Inferior parietal cortex (tissue), 1 donor: ENCODE results near the gene ST3GAL5.
A peak's percentile ranks its signal among the peaks of the same experiment; 100 is the strongest.
"Not testable (repeated sequence)": the region's sequence is repeated elsewhere in the genome, so short reads cannot be mapped to it uniquely, and the experiment has no call there.

Source experiments
- DNase-seq: peaks from one replicate; pipeline ENCODE4 v3.0.0-alpha.2; 2016; ENCODE audit errors: extremely low spot score

ST3GAL5 gene

DNA sequence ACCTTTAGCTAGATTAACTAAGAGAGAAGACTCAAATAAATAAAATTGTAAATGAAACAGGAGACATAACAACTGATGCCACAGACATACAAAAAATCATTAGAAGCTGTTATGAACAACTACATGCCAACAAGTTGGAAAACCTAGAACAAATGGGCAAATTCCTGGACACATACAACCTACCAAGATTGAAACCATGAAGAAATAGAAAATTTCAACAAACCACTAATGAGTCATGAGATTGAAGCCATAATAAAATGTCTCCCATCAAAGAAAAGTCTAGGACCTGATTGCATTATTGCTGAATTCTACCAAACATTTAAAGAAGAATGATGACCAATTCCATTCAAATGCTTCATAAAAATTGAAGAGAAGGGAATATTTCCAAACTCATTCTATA, 54.3 kb downstream of the ST3GAL5 start:
- no peak for DNase-seq

DNA sequence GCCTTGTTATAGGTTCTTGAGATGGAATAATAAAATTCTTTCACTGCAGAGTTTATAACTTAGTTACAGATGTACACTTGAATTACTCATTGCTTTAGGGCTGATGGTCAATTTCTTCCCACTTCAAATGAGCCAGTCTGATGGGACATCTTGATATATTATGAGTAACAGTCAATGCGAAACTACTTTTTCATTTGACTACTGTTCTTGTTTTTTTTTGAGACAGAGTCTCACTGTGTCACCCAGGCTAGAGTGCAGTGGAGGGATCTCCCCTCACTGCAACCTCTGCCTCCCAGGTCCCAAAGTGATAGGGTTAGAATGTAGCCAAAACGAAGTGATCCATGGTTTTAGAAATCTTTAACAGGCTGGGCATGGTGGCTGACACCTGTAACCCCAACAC, 57.1 kb downstream of the ST3GAL5 start:
- no peak for DNase-seq

DNA sequence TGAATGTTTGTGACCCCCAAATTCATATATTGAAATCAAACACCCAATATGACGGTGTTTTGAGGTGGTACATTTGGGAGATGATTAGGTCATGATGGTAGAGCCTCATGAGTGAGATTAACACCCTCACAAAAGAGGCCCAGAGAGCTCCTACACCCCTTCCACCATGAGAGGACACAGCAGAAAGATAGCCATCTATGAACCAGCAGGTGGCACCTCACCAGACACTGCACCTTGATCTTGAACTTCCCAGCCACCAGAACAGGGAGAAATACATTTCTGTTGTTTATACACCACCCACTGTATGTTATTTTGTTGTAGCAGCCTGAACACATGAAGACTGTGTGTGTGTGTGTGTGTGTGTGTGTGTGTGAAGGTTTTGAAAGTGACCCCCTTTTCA, 58.1 kb downstream of the ST3GAL5 start:
- no peak for DNase-seq

DNA sequence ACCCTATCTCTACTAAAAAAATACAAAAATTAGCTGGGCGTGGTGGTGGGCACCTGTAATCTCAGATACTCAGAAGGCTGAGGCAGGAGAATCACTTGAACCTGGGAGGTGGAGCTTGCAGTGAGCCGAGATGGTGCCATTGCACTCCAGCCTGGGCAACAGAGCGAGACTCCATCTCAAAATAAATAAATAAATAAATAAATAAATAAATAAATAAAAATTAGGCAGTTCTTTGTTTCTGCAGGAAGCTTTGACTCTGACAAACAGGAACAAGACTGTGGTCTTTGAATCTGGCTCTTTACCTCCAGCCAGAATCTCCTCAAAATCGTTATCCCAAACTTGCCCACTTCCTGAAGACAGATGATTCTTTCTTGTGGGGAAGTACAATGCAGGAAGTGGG, 59.4 kb downstream of the ST3GAL5 start:
- not testable (repeated sequence) for DNase-seq

DNA sequence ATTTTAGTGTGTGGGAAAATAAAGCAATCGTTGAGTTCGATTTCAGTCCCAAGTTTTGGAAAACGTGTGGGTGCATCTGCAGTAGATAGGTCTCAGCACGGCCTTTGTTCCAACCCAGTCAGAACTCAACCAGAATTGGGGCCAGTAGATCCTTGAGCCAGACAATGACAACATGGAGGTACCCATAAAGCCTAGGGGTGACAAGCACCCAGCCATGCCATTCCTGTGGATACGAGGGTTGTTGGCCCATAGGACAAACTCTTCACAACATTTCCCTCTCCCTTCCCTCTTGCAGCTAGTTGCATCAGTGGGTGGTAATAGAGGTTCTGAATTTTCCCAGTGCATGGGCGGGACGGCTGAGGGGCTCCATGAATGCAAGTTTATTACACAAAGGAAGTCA, 60.1 kb downstream of the ST3GAL5 start:
- no peak for DNase-seq

DNA sequence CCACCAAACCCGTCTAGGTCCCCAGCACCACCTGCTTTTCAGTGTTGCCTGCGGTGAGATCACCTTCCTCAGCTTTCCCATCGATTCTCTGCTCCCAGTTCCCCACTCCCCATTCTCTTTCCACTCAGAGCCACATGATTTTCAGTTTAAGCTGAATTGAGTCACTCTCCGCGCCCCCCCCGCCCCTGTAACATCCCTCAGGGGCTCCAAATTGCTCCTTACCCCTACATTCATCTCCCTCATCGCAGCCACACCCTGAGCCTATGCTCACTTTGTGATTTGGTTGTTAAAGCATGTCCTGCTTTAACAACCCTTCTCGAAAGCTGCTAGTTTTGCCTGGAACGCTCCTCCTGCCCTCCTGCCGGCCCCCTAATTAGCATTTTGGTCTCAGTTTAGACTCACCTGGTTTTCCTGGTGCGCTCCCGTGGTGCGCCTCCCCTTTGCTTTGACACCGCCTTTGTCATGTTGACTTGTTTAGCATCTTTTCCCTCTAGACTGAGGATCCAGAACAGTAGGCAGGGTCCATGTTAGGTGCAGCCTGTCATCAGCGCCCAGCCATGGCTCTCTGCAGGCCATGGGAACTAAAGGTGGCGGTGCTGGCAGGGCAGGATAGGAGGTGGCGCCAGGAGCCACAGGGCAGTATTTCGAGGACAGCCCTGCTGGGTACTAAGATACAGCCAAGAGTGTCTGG, 60.8 kb downstream of the ST3GAL5 start:
- DNase-seq, result no peak

DNA sequence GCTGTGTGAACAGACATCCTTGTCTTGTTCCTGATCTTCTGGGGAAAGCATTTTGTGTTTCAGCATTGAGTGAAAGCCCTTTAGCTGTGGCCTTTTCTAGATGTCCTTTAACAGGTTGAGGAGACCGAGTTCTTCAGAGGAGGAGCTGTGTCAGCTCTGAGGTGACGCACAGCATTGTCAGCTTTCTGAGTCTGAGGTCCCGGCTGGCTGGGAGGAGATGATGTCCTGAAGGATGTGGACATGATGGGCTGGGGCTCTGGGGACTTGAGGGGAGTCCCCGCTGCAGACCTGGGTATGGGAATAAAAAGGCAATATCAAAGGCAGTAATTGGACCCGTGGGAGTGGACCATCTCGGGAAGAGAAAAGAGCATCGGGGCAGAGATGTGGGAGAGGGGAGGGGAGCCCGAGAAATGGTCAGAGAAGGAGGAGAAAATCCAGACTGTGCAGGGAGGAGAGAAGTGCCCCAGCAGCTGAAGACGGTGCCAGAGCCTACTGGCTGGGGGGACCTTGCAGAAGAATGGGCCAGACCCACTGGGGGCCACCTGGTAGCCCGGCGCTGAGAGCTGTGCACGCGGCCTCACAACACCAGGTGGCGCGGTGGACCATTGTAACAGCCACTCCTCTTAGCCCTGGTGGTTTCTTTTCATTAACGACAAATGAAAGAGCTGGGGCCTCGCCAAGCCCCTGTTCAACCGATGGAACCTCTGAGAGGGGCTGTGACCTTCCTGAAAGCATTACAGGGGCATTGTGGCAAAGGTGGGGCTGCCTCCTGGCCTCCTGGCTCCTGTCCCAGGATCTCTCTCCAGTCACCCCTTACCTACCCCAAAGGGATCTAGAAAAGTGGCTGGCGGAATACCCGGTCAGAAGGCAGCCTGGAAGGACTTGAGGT, 61.6 kb downstream of the ST3GAL5 start:
- DNase-seq, result peak; percentile 78

DNA sequence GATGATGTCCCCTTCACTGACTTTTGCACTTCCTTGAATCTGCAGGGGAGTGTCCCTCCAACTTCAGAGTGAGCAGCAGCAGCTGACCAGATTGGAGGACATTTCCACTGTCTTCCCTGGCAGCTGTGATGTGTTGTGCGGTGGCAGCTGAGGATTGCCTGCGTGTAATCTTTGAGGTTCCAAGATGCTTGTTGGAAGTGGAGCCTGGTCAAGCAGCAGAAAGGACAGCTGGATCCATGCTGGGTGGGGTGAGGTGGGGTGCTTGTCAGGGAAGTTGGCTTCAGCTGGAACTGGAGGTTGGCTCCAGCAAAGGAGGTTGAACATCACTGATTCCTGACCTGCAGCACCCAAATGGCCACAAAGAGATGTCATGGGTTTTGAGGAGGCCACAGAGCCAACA, 64.8 kb downstream of the ST3GAL5 start:
- DNase-seq, result no peak

DNA sequence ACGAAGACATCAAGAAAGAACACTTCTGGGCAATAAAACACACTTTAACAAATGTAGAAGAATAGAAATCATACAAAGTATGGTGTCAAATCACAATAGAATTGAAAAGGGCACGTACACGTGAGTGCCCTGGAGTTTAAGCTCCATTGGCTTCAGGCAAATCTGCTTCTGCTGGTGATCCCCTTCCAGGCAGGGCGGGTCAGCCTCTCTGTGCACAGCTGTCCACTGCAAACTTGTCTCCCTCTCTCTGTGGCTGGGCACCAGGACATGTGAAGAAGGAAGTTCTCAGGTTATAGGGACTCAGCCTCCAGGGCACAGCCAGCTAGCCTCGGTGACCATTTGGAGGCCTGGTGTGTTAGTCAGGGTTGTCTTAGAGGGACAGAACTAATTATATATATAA, 66.0 kb downstream of the ST3GAL5 start:
- DNase-seq, result no peak

DNA sequence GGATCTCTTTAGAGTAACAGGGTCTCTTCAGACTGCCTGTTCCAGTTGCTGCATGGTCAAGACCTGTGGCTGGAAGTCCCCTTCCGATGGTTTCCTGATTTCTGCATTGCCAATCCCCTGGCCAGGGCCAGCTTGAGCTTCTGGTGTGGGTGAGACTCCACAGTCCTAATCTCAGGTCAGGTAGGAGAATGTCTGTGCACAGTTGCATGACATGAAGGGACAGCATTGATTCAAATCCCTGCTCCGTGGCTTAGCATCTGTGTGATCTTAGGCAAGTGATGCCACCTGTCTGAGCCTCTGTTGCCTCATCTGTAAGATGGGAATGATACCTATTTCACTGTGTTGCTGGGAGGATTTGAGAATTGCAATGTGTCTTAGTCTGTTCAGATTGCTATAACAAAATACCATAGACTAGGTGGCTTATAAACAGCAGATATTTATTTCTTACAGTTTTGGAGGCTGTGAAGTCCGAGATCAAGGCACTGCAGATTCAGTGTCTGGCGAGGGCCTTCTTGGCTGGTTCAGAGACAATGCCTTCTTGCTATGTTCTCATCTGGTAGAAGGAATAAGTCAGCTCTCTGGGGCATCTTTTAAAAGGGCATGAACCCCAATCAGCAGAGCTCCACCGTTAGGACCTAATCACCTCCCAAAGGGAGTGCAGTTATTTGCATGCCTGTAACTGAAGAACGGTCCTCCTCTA, 68.8 kb downstream of the ST3GAL5 start:
- DNase-seq, result no peak

DNA sequence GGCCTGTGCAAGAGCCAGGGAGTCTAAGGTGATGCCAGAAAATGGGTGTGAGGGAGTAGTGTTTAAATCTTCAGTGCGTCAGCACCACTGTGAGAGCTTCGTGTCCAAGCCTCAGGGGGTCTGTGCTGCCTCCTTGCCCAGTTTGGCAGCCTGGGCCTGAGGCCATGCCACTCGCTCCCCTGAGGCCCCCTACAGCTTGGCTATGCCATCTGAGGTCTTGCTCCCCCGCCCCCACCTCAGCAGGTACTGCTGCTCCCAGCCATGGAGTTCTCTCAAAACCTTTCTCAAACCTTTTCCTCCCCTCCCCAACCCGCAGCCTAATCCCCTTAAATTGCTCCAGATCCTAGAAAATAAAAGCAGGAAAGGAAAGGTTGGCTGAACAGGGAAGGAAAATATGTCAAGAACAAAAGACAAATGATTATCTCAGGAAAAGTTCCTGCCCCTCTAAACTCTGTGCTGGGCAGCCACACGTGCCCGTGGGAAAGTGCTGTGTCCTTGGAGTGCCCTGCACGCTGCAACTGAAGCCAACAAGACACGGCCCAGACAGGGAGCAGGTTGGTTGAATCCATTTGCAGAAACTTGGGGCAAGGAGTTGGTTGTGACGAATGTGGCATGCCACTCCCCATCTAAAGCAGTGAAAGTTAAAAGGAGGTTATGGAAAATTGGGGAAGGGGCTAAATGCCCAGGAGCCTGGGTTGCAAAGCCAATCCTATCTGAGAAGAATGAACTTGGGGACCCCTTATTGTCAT, 73.8 kb downstream of the ST3GAL5 start:
- DNase-seq, result no peak

DNA sequence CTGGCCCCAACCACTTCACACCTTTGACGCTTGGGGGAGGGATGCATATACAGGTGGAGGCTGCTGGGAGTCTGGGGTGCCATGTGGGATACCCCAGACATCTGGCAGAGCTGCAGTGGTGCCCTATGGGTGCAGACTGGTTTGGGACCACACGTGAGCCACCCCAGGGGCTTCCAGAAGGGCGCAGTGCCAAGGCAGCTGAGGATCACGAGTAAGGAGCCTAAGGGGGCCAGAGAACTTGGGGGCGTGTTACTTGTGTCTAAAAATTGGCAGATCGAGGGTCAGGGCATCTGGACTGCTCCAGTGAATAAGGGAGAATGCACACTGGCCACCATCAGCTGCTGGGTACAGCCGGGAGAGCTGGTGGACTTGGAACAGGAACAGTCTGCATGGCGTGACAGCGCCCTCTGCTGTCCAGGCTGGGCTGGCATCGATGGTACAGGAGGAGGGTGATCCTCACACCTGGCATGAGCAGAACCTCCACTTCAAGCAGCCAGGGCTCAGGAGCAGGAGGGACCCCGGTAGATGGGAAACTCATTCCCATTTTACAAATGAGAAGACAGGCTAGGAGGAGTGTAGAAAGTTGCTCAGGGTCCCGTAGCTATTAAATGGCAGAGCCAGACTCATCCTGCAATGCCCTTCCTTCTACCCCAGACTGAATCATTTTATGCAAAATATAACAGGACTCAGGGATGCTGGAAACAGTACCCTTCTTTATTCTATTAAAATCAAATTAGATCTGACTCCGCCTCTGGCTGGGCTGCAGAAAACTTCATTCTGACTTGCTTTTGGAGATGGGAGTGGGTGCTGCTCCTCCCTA, 74.6 kb downstream of the ST3GAL5 start:
- peak; percentile 94 for DNase-seq

DNA sequence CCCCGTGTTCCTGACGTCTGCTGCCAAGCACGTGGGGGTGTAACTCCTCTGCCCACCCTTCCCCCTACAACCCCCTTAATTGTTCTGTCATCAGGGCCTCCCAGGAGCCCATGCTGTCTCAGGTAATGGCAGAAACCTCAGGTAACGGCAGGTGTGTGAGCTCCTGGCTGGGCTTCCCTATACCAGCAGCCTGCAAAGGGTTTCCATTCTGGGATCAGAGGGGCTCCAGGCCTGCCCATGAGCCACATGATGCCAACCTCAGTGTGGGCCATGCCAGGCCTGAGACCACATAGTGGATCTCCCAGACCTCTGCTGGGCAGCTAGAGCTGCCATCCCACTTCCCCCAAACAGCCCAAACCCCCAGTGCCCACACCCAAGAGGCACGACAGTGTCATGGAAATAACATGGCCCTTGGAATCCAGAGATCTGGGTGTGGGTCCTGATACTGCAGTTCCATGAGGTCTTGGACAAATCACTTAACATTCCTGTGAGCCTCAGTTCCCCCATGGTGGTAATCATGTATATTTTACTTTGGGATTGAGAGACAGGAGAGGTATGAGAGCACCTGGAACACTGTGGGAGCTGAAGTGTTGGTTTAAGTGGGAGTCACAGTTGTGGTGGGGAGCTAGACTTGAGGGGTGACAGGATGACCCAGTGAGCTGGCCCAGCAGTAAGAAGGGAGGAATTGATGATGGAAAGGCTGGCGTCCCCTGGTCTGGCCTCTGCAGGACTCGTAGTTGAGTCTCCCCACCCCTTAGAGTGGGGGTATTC, 75.4 kb downstream of the ST3GAL5 start:
- no peak for DNase-seq

DNA sequence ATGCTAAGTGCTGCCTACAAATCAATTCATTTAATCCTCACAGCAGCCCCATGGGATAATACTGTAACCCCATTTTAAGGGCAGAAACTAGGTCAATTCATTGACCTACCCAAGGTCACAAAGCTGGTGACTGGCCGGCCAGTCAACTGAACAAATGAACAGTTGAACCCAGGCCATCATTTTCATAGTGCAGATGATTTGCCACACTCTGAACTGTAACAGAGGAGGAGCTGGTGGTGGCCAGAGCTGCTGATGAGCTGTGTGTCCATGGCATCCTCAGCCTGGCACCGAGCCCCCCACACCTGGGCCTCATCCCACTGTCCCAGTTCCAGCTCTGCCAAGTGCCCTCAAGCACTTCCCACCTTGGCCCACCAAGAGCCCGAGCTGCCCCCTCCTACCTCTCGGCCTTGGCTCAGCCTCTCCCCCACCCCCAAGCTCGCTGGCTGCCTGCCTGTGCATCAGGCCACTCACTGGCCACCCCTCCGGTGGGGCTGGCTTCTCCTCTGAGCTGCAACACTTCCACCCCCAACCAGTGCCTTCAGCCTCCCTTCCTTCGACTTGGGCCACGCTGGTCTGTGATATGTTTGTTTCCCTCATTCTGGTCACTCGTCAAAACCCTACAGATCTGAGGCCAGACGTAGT, 76.6 kb downstream of the ST3GAL5 start:
- DNase-seq, result no peak

DNA sequence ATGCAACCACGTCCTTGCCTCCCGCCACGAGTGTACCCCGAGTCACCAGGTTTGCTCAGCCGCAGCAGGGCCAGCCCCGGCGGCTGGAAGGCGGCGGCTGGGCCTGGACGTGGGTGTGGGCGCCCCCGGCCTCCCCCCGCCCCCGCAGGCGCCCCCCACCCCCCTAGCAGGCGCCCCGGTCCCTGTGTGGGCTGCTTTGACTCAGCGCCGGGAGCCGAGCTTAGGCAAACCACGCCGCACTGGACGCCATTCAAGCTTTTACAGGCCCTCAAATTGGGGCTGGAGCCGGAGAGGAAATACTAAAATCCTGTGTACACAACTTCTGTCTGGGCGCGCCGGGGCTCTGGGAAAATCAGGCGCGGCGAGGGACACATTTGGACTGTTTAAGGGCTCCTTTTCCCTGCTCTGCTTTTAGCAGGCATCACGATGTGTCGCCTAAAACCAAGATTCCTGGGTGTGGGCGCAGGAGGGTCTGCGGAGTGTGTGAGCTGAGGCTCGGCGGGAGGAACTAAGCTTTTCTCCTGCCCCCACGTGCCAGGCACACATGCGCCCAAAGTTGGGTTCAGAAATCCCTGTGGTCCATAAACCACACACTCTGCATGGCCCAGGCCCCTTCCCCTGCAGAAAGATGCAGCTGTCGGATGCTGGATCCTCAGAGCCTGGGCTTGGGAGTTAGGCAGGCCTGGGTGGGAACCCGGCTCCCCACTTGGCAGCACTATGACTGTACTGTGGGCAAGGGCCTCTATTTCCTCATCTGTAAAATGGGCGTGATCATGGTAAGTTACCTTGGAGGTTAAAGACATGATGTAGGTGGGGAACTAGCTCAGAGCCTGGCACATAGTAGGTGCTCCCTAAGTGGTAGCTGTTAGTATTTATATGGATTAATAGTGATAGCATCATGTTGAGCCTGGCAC, 77.4 kb downstream of the ST3GAL5 start:
- no peak for DNase-seq

DNA sequence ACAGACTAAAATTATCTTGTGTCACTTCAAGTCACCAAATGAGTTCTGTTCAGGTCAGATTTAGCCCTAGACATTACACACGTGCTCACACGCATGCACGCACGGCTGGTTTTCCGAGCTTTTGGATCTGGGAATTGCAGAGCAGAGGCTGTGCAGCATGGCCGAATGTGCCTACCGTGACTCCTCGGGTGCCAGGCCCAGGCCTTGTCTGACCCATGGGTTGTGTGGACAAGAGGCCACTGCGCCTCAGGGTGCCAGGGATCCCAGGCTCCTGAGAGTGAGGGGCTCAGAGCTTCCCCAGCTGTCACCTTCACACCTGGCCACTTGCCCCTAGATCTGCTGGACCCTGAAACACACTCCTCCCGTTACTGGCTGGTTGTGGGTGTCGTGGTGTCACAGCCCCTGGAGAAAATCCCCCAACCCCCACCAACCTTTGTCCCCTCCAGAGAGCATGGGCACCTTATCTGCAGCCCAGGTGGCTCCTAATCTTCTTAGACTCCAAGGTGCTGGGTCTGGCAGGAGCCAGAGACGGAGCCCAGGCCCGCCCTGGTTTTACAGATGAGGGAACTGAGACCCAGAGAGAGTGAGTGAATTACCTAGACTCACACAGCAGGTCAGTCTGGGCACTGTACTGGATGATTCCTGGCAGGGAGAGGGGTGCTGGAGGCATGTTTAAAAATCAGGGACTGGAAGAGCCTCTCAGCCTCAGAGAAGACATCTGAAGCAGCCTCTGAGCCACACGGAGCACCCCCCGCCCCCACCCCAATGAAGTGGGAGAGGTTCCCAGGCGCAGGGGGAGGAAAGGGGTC, 78.2 kb downstream of the ST3GAL5 start:
- no peak for DNase-seq

DNA sequence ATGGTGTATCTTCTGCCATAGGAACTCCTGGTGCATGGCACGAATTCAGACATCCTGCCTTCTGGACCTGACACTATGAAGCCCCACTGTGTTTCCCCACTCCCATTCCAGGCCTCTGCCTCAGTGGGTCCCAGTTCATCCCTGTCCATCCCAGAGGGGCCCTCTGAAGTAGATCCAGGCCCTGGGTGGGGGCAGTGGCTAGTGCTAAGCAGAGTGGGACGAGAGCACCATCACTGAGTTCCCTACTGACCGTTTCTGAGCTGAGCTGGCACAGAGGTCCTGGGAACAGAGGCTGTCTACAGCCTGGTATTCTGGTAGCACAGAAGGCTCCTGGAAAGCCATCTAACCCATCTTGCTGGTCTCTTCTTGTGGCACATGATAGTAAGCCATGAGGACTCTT, 81.0 kb downstream of the ST3GAL5 start:
- DNase-seq, result no peak
